Lower leg skin (tissue), 3 donors: ENCODE measurements around the gene STAT6.

Source experiments
- POLR2A ChIP-seq, 2 donors: fragments of 450-650 bp; IDR thresholded peaks; one replicate each; pipeline ENCODE4 v1.6.1; 2016 to 2017; ENCODE audit warnings: antibody characterized with exemption in 2 of 2, mild to moderate bottlenecking in 1 of 2, moderate library complexity in 1 of 2
- TF ChIP-seq, protein P1 (sequence below), 3 donors: fragments of 450-650 bp; IDR thresholded peaks; one replicate each; pipeline ENCODE4 v1.5.1; 2016; ENCODE audit warnings: antibody characterized with exemption in 3 of 3, mild to moderate bottlenecking in 3 of 3, moderate library complexity in 2 of 3

DNA sequence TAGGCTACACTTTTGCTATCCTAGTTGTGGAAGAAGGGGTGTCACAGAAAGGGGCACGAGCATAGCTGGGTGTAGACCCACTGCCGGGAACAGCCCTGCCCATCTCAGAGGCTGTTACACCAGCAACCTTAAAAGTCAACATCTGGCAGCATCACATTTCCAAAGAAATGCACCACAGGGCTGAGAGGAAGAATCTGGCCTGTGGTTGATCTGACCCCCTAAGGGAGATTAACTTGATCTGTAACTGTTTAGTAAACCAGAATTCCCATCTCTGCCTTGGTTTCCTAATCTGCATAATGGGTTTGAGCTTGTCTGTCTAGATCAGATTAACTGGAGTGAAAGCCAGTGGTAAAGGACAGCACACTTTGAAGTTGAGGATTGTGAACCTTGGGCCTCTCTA, 34.9 kb upstream of the STAT6 start:
- TF ChIP-seq POLR2A (IDR thresholded peaks at IDR 0.05): no peak
- TF ChIP-seq, protein P1, sequence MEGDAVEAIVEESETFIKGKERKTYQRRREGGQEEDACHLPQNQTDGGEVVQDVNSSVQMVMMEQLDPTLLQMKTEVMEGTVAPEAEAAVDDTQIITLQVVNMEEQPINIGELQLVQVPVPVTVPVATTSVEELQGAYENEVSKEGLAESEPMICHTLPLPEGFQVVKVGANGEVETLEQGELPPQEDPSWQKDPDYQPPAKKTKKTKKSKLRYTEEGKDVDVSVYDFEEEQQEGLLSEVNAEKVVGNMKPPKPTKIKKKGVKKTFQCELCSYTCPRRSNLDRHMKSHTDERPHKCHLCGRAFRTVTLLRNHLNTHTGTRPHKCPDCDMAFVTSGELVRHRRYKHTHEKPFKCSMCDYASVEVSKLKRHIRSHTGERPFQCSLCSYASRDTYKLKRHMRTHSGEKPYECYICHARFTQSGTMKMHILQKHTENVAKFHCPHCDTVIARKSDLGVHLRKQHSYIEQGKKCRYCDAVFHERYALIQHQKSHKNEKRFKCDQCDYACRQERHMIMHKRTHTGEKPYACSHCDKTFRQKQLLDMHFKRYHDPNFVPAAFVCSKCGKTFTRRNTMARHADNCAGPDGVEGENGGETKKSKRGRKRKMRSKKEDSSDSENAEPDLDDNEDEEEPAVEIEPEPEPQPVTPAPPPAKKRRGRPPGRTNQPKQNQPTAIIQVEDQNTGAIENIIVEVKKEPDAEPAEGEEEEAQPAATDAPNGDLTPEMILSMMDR (IDR thresholded peaks at IDR 0.05): no peak
